ENCODE results near the gene HDAC1. TPM values are rescaled to one million over a fixed set of nuclear protein-coding genes. Genes with fewer than 3 reads are reported as not detected.
A peak's percentile ranks its signal among the peaks of the same experiment; 100 is the strongest.

The HDAC1 gene
- total RNA-seq, 2 experiments from 2014 or later = 111 to 120 TPM

DNA sequence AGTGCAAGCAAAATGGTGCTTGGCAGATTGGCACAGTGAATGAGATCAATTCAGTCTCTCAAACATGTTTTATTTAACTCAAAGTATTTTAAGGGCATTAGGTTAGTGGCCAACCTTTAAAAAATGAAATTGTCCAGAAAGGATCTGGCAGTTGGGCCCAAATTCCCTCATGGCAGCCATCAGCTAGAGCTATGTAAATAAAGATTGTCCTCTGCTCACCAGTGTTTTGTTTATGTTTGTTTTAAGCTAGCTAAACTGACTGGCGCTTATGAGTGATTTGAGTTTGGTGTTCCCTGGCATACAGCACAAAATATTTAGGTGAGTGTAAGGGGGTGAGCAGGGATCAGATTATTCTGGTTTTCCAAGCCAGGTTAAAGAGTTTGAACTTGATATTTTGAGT lies 18.1 kb downstream of the HDAC1 start:
- CTCF ChIA-PET = no interaction called here
- Mint-ChIP-seq H3K4me3 (no peak overlapping the region), H3K9me3 (no peaks in the 10 kb centered on the region), H3K27me3 (ENCODE audit: low read depth) (no peaks in the 10 kb centered on the region), H3K27ac (no peak overlapping the region), H3K36me3 (ENCODE audit: low read depth) (peaks cover 23% of the 10 kb centered on the region), H3K4me1 (ENCODE audit: low read depth) (peaks cover 63% of the 10 kb centered on the region)
- DNase-seq = no peak
- intact Hi-C loops (cut with micrococcal nuclease) = no loop called here

DNA sequence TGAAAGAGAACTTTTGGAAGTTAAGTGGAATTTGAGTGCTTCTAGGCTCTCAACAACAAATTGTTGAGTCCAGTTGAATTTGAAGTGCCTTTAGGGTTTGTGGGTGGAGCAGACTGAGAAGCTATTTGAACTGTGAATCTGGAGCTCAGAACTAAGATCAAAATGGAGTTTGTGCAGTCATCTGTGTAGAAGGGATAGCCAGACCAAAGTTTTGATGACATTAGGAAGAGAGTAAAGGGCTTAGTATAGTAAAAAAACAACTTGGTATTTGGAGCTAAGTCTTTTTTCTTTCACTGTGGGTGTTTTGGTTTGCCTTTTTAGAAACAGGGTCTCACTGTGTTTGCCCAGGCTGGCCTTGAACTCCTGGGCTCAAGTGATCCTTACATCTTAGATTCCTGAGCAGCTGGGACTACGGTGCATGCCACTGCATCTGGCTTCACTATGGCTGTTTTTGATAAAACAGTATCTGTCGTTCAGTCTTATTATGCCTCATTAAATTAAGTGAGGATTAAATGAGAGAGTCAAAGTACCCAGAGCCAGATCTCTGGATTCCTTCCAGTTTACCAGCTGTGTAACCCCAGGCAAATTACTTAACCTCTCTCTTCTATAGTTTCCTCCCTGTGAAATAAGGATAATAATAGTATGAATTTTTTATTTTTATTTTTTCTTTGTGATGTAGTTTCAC lies 20.0 kb downstream of the HDAC1 start:
- Mint-ChIP-seq H3K4me1 (ENCODE audit: low read depth) (peaks cover 61% of the 10 kb centered on the region), H3K27ac (peak overlapping the region; percentile 39), H3K4me3 (no peak overlapping the region), H3K36me3 (ENCODE audit: low read depth) (peaks cover 19% of the 10 kb centered on the region), H3K27me3 (ENCODE audit: low read depth) (no peaks in the 10 kb centered on the region), H3K9me3 (no peaks in the 10 kb centered on the region)
- CTCF ChIA-PET = interaction anchor here (0.6 to 1.1 kb wide), 3 partner anchors 15 to 95 kb away, joined by 3 read pairs; no protein-coding TSS in a partner anchor
- DNase-seq = no peak
- intact Hi-C loops (cut with micrococcal nuclease) = no loop called here

DNA sequence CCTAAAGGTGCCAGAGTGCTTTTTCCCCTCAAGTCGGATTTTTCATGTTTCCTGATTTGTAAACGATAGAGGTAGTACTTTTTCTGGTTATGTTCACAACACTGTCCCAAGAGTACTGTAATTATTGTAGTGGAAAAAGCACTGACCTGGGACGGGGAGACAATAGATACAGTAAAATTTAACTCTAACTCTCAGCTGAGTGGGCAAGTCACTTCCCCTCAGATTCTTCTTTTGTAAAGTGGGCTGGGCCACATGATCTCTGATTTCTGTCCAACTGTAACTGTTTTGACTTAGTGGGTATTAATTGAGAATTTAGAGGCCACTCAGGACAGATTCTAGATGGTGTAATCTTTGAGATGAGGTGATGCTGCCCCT lies 25.0 kb downstream of the HDAC1 start:
- no peak overlapping the region for H3K27ac Mint-ChIP-seq
- no peak for DNase-seq
- H3K4me1 Mint-ChIP-seq (ENCODE audit: low read depth) = peaks cover 32% of the 10 kb centered on the region
- no peaks in the 10 kb centered on the region for H3K27me3 Mint-ChIP-seq (ENCODE audit: low read depth)
- H3K4me3 Mint-ChIP-seq = no peak overlapping the region
- intact Hi-C loops (cut with micrococcal nuclease) = no loop called here
- CTCF ChIA-PET = interaction anchor here (0.6 to 1.3 kb wide), 2 partner anchors 86 to 101 kb away, joined by 3 read pairs; no protein-coding TSS in a partner anchor
- H3K36me3 Mint-ChIP-seq (ENCODE audit: low read depth) = peaks cover 20% of the 10 kb centered on the region
- H3K9me3 Mint-ChIP-seq = no peaks in the 10 kb centered on the region

DNA sequence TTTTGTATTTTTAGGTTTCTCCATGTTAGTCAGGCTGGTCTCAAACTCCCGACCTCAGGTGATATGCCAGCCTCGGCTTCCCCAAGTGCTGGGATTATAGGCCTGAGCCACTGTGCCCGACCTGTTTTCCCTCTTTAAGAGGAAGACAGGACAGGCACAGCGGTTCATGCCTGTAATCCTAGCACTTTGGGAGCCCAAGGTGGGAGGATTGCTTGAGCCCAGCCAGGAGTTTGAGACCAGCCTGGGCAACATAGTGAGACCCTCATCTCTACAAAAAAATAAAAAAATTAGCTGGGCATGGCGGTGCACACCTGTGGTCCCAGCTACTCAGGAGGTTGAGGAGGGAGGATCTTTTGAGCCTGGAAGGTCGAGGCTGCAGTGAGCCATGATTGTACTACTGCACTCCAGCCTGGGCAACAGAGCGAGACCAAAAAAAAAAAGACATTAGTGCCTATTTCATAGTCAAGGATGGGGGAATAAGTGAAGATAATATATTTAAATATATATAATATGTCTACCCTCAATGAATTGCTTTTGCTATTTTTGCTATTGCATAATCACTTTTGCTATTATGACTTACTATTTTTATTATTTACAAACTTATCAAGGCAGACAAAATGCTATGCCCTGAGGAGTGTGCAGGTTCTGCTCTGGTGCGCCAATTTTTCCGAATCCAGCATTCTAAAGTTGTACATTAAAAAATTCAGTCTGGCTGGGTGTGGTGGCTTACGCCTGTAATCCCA lies 26.4 kb downstream of the HDAC1 start:
- Mint-ChIP-seq H3K9me3 (no peaks in the 10 kb centered on the region), H3K4me1 (ENCODE audit: low read depth) (peaks cover 41% of the 10 kb centered on the region), H3K27me3 (ENCODE audit: low read depth) (no peaks in the 10 kb centered on the region), H3K36me3 (ENCODE audit: low read depth) (peaks cover 25% of the 10 kb centered on the region), H3K27ac (no peak overlapping the region), H3K4me3 (no peak overlapping the region)
- CTCF ChIA-PET = interaction anchor here (0.6 to 1.3 kb wide), 2 partner anchors 102 to 512 kb away, joined by 3 read pairs; no protein-coding TSS in a partner anchor
- intact Hi-C loops (cut with micrococcal nuclease) = no loop called here
- no peak for DNase-seq

DNA sequence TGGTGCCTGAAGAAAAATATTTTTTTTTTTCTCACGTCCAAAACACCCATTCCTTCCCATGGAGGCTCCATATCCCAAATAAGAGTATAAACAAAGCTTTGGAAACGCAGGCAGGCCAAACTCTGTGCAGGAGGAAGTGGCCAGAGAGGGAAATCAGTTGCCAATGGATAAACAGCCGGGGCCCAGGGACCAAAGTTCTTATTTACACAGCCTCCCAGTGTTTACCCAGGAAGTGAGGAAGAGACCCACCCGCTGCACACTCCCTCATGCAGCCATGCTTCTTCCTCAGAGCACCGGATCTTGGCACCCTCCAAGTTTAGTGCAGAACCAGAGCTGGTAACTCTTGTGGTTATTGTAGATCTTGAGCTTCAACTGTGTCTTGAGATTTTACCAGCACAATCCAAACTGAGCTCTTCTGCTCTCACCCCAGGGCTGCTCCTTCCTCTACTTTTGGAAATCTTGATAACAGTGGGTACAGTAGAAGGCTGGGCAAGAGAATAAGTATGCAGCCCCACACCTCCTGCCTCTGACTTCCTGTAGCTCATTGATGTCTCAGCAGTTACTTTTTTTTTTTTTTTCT lies 29.9 kb downstream of the HDAC1 start:
- H3K4me1 Mint-ChIP-seq (ENCODE audit: low read depth) = peaks cover 41% of the 10 kb centered on the region
- no peak overlapping the region for H3K4me3 Mint-ChIP-seq
- intact Hi-C loops (cut with micrococcal nuclease) = no loop called here
- no peaks in the 10 kb centered on the region for H3K9me3 Mint-ChIP-seq
- DNase-seq = peak; percentile 42
- CTCF ChIA-PET = interaction anchor here (0.6 to 3.0 kb wide), 10 partner anchors 11 to 717 kb away, joined by 3 to 20 read pairs (median 4); no protein-coding TSS in a partner anchor
- peak overlapping the region; percentile 91 for H3K27ac Mint-ChIP-seq
- no peaks in the 10 kb centered on the region for H3K27me3 Mint-ChIP-seq (ENCODE audit: low read depth)
- peaks cover 24% of the 10 kb centered on the region for H3K36me3 Mint-ChIP-seq (ENCODE audit: low read depth)

DNA sequence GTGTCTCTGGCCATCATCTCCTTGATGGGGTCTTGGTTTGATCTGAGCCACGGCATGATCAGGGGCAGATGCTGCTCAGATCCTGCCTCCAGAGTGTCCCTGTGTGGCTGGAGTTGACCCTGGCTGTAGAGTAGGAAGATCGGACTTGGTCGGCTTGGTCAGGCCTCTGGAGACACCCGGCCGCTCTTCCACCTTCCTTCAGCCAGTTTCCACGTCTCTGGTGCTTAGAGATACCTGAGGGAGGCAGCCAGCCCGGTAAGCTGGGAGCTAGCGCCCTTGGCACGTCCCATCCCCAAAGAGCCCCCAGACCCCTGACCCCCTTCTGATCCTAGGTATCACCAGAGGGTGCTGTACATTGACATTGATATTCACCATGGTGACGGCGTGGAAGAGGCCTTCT lies 35.3 kb downstream of the HDAC1 start:
- DNase-seq = no peak
- Mint-ChIP-seq H3K9me3 (no peaks in the 10 kb centered on the region), H3K4me1 (ENCODE audit: low read depth) (peaks cover 22% of the 10 kb centered on the region), H3K36me3 (ENCODE audit: low read depth) (peaks cover 37% of the 10 kb centered on the region), H3K4me3 (no peak overlapping the region), H3K27ac (no peak overlapping the region), H3K27me3 (ENCODE audit: low read depth) (no peaks in the 10 kb centered on the region)
- intact Hi-C loops (cut with micrococcal nuclease) = no loop called here
- CTCF ChIA-PET = no interaction called here

DNA sequence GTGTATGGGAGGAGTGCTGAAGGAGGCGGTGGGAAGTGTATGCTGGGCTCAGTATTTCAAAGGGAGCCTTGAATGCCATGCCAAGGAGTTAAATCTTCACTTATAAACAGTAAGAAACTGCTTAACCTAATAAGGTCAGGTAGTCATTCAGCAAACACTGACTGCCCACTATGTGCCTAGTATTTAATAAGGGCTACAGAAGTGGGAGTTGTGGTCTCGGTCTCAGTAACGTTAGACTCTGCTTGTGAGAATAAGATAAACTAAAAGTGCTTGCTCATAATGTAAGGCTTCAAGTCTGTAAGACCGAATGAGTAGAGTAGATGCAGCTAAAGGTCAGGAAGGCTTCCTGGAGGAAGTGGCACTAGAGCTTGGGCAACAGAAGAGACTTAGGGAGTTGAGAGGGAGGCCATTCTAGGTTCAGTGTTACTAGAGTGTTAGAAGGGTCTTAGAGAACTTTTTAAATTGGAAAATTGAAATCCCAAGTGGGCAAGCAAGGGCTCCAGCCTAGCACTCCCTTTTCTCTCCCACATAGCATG lies 38.1 kb downstream of the HDAC1 start:
- intact Hi-C loops (cut with micrococcal nuclease) = no loop called here
- no peak overlapping the region for H3K27ac Mint-ChIP-seq
- H3K36me3 Mint-ChIP-seq (ENCODE audit: low read depth) = peaks cover 28% of the 10 kb centered on the region

DNA sequence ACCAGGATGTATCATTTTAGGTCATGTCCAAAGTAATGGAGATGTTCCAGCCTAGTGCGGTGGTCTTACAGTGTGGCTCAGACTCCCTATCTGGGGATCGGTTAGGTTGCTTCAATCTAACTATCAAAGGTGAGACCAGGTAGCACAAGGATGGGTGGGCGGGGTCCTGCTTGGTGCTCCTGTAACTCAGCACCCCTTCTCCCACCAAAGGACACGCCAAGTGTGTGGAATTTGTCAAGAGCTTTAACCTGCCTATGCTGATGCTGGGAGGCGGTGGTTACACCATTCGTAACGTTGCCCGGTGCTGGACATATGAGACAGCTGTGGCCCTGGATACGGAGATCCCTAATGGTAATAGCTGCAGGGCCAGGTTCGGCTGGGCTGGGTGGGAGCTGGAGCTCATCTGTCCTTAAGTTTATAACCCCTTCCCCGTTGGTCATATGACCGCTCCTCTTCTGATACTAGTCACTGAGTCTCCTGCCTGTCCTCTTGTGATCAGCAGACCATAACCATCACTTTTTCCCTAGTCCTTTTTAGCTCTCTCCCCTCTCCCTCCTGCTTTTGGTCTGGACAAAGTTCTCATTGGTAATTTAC lies 38.8 kb downstream of the HDAC1 start:
- DNase-seq = no peak
- intact Hi-C loops (cut with micrococcal nuclease) = no loop called here
- no peak overlapping the region for H3K27ac Mint-ChIP-seq

More for the DNA sequence above, 38.1 kb downstream of the HDAC1 start:
- CTCF ChIA-PET = interaction anchor here (1.0 kb wide), 1 partner anchor 13 kb away, joined by 3 read pairs; no protein-coding TSS in a partner anchor
- H3K4me1 Mint-ChIP-seq (ENCODE audit: low read depth) = peaks cover 22% of the 10 kb centered on the region
- H3K4me3 Mint-ChIP-seq = no peak overlapping the region
- H3K27me3 Mint-ChIP-seq (ENCODE audit: low read depth) = no peaks in the 10 kb centered on the region
- H3K9me3 Mint-ChIP-seq = no peaks in the 10 kb centered on the region
- DNase-seq = no peak

DNA sequence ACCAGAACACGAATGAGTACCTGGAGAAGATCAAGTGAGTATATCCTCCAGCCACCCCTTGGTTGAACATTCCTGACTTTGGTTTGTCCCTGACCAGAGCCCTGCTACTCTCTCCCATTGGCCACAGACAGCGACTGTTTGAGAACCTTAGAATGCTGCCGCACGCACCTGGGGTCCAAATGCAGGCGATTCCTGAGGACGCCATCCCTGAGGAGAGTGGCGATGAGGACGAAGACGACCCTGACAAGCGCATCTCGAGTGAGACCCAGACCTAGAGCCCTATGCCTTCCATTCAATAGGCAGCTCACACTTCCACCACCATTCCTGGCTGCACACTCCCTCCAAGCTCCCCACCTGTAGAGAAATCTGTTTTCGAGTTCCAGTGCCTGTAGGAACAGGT lies 39.7 kb downstream of the HDAC1 start:
- peaks cover 26% of the 10 kb centered on the region for H3K36me3 Mint-ChIP-seq (ENCODE audit: low read depth)
- H3K4me1 Mint-ChIP-seq (ENCODE audit: low read depth) = peaks cover 21% of the 10 kb centered on the region
- H3K9me3 Mint-ChIP-seq = no peaks in the 10 kb centered on the region
- no peak overlapping the region for H3K4me3 Mint-ChIP-seq
- no peak for DNase-seq
- CTCF ChIA-PET = interaction anchor here (1.1 kb wide), 1 partner anchor 19 kb away, joined by 3 read pairs; no protein-coding TSS in a partner anchor
- no peak overlapping the region for H3K27ac Mint-ChIP-seq
- H3K27me3 Mint-ChIP-seq (ENCODE audit: low read depth) = no peaks in the 10 kb centered on the region
- intact Hi-C loops (cut with micrococcal nuclease) = no loop called here

More for the DNA sequence above, 38.8 kb downstream of the HDAC1 start:
- Mint-ChIP-seq H3K27me3 (ENCODE audit: low read depth) (no peaks in the 10 kb centered on the region), H3K4me3 (no peak overlapping the region), H3K9me3 (no peaks in the 10 kb centered on the region), H3K4me1 (ENCODE audit: low read depth) (peaks cover 21% of the 10 kb centered on the region), H3K36me3 (ENCODE audit: low read depth) (peaks cover 26% of the 10 kb centered on the region)
- CTCF ChIA-PET = interaction anchor here (0.9 to 1.1 kb wide), 3 partner anchors 13 to 115 kb away, joined by 3 read pairs; no protein-coding TSS in a partner anchor

DNA sequence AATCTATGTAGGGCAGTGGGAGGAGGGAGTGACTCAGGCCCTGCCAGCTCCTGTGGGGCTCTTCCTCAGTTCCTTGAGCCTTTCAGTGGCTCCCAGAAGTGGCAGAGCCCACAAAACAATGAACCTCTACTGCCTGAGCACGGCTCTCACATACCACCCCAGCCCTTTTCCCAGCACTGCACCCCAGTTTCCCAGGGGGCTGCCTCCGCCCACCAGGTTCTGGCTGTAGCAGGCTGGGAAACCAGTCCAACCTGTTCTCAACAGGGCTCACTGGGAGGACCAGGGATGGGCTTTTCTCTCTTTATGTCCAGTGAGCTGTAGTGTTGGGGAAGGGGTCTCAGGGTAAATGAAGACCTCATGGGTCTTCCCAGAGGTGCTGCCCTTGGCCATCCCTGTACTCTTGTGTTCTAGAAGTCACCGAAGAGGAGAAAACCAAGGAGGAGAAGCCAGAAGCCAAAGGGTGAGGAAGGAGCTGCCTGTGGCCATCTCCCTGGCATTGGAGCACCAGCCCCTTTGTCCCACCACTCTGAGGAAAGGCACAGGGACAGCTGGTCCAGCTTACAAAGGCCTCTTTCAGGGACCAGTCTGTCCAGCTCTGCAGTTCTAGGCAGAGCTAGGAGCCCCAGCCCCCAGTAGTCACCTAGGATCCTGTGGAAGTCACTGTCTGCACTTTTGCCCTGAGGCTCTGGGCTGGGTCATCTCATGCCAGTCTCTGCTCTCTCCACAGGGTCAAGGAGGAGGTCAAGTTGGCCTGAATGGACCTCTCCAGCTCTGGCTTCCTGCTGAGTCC lies 40.6 kb downstream of the HDAC1 start:
- Mint-ChIP-seq H3K4me1 (ENCODE audit: low read depth) (peaks cover 30% of the 10 kb centered on the region), H3K27ac (peak overlapping the region; percentile 30), H3K9me3 (no peaks in the 10 kb centered on the region), H3K36me3 (ENCODE audit: low read depth) (peaks cover 25% of the 10 kb centered on the region), H3K27me3 (ENCODE audit: low read depth) (no peaks in the 10 kb centered on the region), H3K4me3 (no peak overlapping the region)
- no peak for DNase-seq
- CTCF ChIA-PET = interaction anchor here (0.7 to 2.2 kb wide), 5 partner anchors 8 to 117 kb away, joined by 3 to 8 read pairs (median 3); partner anchors contain the start of gene BSDC1
- intact Hi-C loops (cut with micrococcal nuclease) = no loop called here

DNA sequence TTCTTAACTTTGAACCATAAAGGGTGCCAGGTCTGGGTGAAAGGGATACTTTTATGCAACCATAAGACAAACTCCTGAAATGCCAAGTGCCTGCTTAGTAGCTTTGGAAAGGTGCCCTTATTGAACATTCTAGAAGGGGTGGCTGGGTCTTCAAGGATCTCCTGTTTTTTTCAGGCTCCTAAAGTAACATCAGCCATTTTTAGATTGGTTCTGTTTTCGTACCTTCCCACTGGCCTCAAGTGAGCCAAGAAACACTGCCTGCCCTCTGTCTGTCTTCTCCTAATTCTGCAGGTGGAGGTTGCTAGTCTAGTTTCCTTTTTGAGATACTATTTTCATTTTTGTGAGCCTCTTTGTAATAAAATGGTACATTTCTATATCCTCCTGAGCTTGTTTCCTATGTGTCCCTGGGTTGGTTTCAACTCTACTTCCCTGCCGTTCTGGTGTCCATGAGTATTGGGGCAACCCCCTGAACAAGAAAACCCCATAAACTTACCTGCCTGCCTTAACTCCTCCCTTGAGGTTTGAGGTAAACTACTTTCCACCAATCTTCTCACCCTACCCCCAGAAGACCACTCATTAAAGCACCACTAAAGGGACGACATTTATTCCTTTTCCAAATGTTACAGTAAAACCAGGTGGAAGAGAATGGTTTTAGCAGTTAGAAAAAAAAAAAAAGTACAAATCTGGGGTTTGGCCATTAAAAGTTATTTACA lies 41.5 kb downstream of the HDAC1 start:
- CTCF ChIA-PET = interaction anchor here (0.7 to 2.2 kb wide), 7 partner anchors 9 to 118 kb away, joined by 3 to 8 read pairs (median 4); partner anchors contain the start of gene BSDC1
- H3K9me3 Mint-ChIP-seq = no peaks in the 10 kb centered on the region
- no peak overlapping the region for H3K4me3 Mint-ChIP-seq
- H3K36me3 Mint-ChIP-seq (ENCODE audit: low read depth) = peaks cover 21% of the 10 kb centered on the region
- H3K4me1 Mint-ChIP-seq (ENCODE audit: low read depth) = peaks cover 36% of the 10 kb centered on the region
- DNase-seq = no peak
- intact Hi-C loops (cut with micrococcal nuclease) = no loop called here
- no peaks in the 10 kb centered on the region for H3K27me3 Mint-ChIP-seq (ENCODE audit: low read depth)
- H3K27ac Mint-ChIP-seq = peak overlapping the region; percentile 25
